ENCODE results near the gene COG5.
A peak's percentile ranks its signal among the peaks of the same experiment; 100 is the strongest.

COG5 gene

GRCh38 chr7:107579885-107580715 is 16.4 kb upstream of the COG5 start, which contains the start of gene BCAP29:
Gene BCAP29, plus strand, starts transcription at chr7:107580246. Its CDS starts 527 bp downstream, at chr7:107580773.
- no peaks in the 10 kb centered on the region for H3K27me3 ChIP-seq (ENCODE audit: insufficient read depth, poor library complexity, severe bottlenecking)
- TF ChIP-seq REST (IDR thresholded peaks at IDR 0.05; ENCODE audit: insufficient replicate concordance, low read depth), result no peak
- TF ChIP-seq CTCF (IDR thresholded peaks at IDR 0.05; ENCODE audit: insufficient read depth, low read length), result no peak
- peak; percentile 49; the same call in 1 of the 2 replicates for TF ChIP-seq POLR2AphosphoS5 (IDR thresholded peaks at IDR 0.05; ENCODE audit: low read depth)
- TF ChIP-seq GABPA (IDR thresholded peaks at IDR 0.05; ENCODE audit: low read depth), result no peak
- no peak for TF ChIP-seq SPI1 (IDR thresholded peaks at IDR 0.05; ENCODE audit: borderline replicate concordance, low read depth)
- DNase-seq (ENCODE audit: low read depth in 1 of 2, low spot score in 1 of 2), result peak in 1 of 2 experiments; percentile 60
- peak within 1 kb of the TSS; percentile 75 for H3K27ac ChIP-seq (replicated peaks)
- H3K4me3 ChIP-seq (replicated peaks; ENCODE audit: insufficient read depth, low read length), result peak within 1 kb of the TSS; percentile 86

- Histone ChIP-seq H3K27ac (replicated peaks) (peak overlapping the region; percentile 75), H3K27me3 (ENCODE audit: insufficient read depth, poor library complexity, severe bottlenecking) (no peaks in the 10 kb centered on the region), H3K4me3 (replicated peaks; ENCODE audit: insufficient read depth, low read length) (peak overlapping the region; percentile 86)
- TF ChIP-seq REST (IDR thresholded peaks at IDR 0.05; ENCODE audit: insufficient replicate concordance, low read depth) (no peak), SPI1 (IDR thresholded peaks at IDR 0.05; ENCODE audit: borderline replicate concordance, low read depth) (no peak), POLR2AphosphoS5 (IDR thresholded peaks at IDR 0.05; ENCODE audit: low read depth) (no peak), CTCF (IDR thresholded peaks at IDR 0.05; ENCODE audit: insufficient read depth, low read length) (no peak), GABPA (IDR thresholded peaks at IDR 0.05; ENCODE audit: low read depth) (no peak)
- no peak for DNase-seq (ENCODE audit: low read depth in 1 of 2, low spot score in 1 of 2)
Measured at GRCh38 chr7:107579554-107579884, 15.8 kb upstream of the COG5 start.

- Histone ChIP-seq H3K27ac (replicated peaks) (no peak overlapping the region), H3K4me3 (replicated peaks; ENCODE audit: insufficient read depth, low read length) (no peak overlapping the region), H3K27me3 (ENCODE audit: insufficient read depth, poor library complexity, severe bottlenecking) (no peaks in the 10 kb centered on the region)
- no peak for TF ChIP-seq GABPA (IDR thresholded peaks at IDR 0.05; ENCODE audit: low read depth)
- TF ChIP-seq POLR2AphosphoS5 (IDR thresholded peaks at IDR 0.05; ENCODE audit: low read depth), result no peak
- TF ChIP-seq SPI1 (IDR thresholded peaks at IDR 0.05; ENCODE audit: borderline replicate concordance, low read depth), result no peak
- no peak for TF ChIP-seq CTCF (IDR thresholded peaks at IDR 0.05; ENCODE audit: insufficient read depth, low read length)
- no peak for TF ChIP-seq REST (IDR thresholded peaks at IDR 0.05; ENCODE audit: insufficient replicate concordance, low read depth)
- DNase-seq (ENCODE audit: low read depth in 1 of 2, low spot score in 1 of 2), result no peak
Measured at GRCh38 chr7:107573537-107573936, 9.8 kb upstream of the COG5 start.
